DMS79 (cell line): ENCODE measurements around the gene SULT6B1.
"Not testable (repeated sequence)": the region's sequence is repeated elsewhere in the genome, so short reads cannot be mapped to it uniquely, and the experiment has no call there.

ENCODE experiments used
- DNase-seq: peaks from one replicate; lab custom pipeline; 2025; lab: John Stamatoyannopoulos, UW

The SULT6B1 gene

GRCh38 chr2:37195862-37196319 lies 7.4 kb upstream of the SULT6B1 start:
- DNase-seq, result not testable (repeated sequence)

DNA sequence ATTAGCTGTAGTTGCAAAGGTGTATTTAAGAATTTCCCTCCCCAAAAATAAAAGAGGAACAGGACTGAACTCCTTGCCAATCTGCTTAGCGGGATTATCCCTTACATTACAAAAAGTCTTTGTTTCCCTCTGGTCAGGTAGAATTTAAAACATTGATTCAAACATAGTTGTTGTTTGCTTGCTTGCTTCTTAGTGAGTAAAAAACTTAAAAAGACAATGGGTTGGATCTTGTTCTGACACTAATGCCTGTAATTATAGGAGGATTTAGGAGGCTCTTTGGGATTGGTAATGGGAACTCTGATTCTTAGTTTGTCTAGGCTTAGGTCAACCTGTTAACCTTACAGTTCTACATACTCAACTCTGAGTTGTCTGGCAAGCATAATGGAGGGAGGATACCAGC lies 4.1 kb upstream of the SULT6B1 start:
- DNase-seq, result no peak

- DNase-seq, result no peak
These were observed 3.3 kb upstream of the SULT6B1 start for GRCh38 chr2:37191747-37192146.

- DNase-seq, result no peak
These were observed 2.8 kb upstream of the SULT6B1 start for GRCh38 chr2:37191253-37191652.

DNA sequence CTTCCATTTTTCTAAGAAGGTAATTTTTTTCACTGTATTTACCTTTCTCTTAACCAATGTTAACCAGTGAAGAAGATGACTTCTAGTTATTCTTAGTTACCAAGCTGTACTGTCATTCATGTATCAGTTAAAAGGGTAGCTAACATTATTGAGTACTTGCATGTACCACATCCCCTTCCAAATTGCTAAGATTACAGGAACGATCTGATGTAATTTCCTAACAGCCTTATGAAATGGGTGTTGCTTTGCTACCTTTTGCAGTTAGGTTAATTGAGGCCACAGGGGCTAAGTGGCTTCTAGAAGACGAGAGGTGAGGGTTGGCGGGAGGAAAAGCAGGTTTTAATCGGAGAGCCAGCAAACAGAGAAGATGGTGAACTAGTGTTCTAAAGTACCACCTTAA lies 1.8 kb upstream of the SULT6B1 start:
- DNase-seq, result no peak

DNA sequence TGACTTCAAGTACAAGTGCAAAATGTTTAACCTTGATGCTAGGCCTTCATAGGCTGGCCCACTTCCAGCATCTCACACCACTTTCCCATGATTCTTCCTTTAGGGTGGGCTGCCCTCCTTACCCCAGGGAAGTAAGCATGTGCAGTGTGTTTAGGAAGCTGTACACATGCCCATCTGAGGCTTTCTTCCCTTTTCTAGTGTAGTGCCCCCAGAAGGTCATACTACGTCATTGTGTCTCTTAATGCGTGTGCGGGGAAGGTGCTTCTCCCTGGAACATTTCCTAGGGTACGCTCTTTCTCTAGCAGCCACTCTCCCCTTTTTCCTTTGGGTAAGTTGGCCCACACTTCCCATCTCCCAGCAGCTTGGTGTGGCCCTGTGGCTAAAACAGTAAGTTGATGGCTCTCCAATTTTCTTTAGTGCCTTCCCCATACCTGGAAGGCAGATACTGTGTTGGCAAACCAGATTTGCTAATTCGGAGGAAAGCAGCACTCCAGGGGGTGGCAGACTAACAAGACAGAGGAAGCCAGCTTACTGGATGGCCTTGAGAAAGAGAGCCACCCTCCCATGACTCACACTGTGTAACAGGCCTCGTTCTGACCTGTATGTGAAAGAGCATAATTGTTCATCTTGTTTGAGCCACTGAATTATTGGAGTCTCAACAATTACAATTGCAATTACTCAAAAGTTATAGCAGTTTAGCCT lies 1.1 kb upstream of the SULT6B1 start:
- no peak for DNase-seq

GRCh38 chr2:37181726-37182684 lies 6.5 kb downstream of the SULT6B1 start:
- no peak for DNase-seq

DNA sequence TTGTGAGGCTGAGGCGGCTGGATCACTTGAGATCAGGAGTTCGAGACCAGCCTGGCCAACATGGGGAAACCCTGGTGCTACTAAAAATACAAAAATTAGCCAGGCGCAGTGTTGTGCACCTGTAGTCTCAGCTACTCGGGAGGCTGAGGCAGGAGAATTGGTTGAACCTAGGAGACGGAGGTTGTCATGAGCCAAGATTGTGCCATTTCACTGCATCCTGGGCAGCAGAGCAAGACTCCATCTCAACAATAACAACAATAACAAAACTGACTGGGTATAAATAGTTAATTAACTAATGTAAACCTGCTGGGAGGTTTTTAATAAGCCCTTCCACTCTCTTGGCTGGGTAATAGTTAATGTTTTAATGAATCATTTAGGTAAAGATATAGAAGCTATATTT lies 7.8 kb downstream of the SULT6B1 start:
- DNase-seq, result no peak

DNA sequence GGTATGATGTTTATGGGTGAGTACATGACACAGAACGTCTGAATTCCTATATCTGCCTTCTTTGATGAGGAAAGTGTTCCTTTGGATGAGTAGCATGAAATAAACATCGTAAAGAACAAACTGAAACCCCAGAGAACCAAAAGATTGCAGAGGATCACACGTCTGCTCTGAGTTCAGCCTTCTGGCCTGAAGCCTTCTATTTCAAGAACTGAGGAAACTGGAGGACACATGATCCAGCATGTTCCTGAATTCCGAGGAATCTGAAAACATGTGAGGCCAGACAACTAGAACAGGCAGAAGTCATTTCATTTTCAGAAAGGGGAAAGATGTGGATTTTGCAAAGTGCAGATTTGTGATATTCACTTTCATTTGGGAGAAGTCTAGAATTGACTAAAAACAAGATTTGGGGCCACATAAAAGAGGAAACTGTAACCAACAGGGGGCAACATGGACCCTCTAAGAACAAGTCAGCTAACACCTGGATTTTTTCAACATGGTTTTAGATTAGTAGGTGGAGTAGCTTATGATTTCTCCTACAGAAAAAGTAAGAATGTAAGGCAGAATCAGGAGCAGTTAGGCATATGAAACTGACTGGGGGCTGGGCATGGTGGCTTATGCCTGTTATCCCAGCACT lies 8.3 kb downstream of the SULT6B1 start:
- DNase-seq, result no peak

DNA sequence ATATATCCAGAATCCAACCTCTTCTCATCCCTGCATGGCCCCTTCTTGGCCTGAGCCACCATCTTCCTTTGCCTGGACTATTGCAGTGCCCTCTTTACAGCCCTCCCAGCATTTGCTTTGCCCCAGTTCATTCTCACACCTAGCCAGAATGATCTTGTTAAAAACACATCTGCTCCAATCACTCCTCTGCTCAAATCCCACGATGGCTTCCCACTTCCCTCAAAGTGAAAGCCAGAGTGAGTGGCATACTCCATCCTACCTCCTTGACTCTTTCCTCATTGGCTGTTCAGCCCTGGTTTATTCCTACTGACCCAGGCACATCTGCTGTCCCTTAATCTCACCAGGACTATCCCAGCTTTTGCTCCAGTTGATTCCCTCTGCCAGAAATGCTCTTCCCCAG lies 14.7 kb downstream of the SULT6B1 start:
- DNase-seq, result no peak

GRCh38 chr2:37171624-37171950 lies 16.9 kb downstream of the SULT6B1 start:
- DNase-seq, result no peak

- DNase-seq, result no peak
These were observed 20.1 kb downstream of the SULT6B1 start for GRCh38 chr2:37168217-37168981.

DNA sequence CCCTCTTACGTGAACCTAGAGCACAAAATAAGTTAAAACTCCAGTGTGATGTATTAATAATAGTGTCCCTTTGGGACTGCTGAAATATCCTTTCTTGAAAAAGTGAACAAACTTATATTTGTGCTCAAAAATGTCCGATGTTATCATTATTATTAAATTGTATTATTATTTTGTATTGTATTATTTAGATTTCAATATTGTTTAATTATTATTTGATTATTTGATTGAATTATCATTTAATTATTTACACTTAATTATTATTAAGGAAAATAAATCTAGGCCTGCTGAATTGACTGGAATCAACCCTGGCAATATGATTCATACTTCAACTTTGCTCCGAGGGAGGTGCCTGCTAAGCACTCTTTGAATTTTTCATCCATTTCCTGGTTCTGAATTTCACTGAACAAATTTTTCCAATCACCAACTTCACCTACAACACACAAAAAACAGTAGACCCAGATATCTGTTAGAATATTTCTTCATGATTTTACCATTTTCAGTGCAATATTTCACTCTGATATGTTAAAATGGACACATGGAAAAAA lies 20.8 kb downstream of the SULT6B1 start:
- DNase-seq, result no peak

GRCh38 chr2:37164757-37165156 lies 23.7 kb downstream of the SULT6B1 start:
- DNase-seq, result no peak

DNA sequence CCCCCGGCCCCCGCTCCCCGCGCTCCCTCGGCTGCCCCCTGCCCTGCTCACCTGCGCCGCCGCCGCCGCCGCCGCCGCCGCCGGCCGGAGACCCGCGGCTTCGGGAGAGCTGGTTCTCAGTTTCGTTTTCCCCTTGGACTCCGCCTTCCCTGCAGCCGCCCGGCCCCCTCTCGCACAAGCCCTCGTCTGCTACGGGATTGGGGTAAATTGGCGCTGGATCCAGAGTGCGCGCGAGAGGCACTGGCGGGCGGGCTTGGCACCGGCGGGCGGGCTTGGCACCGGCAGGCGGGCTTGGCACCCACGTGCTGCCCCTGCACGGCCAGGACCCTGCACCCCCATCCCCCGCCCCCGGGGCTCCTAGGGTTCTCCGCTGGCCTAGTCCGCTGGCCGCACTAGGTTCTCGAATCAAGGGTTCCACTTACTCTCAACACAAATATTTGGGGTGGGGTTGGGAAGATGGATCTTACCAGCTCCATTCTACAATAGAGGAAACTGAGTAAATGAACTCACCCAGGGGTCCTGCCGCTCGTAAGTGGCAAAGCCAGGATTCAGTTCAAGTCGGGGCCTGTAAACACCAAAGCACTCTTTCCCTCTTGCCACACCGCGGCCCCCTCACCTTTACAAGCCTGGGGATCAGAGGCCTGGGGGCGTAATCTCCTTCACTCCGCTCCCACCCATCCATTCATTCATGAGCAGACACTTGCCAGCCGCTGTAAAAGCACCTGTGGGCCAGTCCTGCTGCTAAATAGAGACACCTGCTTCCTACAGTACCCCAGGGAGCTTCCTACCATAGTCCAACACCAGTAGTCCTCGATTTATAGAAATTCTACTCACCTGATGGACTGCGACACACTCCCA lies 31.4 kb downstream of the SULT6B1 start, which contains the start of gene EIF2AK2:
Gene EIF2AK2 (minus strand): TSS at position 124 of the 858 bp plus-strand sequence. CDS start 9,174 bp downstream, outside the sequence.
- peak; percentile 79 for DNase-seq

DNA sequence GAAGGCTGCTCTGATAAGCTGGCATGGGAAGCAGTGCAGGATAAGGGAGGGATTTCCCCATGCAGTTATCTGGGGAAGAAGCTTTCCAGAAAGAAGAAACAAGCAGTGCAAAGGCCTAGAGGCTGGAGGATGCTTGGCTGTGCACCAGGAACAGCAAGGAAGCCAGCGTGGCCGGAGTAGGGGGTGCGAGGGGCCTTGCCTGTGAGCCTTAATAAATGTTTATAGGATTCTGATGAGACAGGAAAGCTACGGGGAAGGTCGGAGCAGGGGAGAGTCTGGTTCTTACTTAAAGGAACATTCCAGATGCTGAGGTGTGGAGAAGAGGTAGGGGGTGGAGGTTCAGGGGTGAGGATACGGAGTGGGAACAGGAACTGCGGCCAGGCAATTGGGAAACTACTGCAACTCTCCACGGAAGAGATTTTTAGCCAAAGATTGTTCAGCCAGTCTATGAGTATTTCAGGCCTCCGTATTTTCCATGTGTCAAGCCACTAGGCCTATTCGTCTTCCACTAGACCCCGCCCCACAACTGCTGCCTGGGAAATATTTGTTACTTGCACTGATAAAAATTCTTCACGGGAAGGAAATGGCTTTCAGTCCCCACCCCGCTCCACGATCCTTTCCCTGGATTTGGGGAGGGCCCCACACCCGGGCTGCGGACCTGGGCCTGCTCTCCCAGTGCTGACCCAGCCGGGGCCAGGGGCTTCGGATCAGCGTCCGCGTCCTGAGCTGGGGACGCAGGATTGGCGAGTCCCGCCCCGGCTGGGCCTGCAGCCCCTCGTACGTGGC lies 32.2 kb downstream of the SULT6B1 start:
- no peak for DNase-seq

DNA sequence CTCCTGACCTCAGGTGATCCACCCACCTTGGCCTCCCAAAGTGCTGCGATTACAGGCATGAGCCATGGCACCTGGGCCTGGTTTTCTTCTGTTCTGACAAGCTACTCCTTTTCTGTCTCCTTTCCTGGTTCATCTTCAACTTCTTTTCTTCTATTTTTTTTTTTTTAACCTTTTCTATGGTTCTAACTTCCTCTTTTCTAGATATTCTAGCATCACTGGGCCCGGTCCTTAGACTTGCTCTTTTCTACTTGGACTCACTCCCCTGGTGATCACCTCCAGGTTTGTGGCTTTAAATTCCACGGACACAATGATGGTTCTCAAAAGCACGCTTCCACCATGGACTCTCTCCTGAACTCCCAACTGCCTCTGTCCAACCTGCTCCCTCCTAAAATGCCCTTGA lies 33.7 kb downstream of the SULT6B1 start:
- no peak for DNase-seq

DNA sequence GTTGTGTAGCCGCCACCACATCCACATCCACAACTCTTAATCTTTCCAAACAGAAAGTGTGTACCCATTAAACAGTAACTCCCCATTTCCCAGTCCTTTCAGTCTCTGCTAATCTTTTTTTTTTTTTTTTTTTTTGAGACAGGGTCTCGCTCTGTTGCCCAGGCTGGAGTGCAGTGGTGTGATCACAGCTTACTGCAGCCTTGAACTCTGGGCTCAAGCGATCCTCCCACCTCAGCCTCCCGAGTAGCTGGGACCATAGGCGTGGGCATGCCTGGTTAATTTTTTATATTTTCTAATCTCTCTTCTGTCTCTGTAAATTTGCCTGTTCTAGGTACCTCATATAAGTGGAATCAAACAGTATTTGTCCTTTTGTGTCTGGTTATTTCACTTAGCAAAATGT lies 35.2 kb downstream of the SULT6B1 start:
- no peak for DNase-seq

DNA sequence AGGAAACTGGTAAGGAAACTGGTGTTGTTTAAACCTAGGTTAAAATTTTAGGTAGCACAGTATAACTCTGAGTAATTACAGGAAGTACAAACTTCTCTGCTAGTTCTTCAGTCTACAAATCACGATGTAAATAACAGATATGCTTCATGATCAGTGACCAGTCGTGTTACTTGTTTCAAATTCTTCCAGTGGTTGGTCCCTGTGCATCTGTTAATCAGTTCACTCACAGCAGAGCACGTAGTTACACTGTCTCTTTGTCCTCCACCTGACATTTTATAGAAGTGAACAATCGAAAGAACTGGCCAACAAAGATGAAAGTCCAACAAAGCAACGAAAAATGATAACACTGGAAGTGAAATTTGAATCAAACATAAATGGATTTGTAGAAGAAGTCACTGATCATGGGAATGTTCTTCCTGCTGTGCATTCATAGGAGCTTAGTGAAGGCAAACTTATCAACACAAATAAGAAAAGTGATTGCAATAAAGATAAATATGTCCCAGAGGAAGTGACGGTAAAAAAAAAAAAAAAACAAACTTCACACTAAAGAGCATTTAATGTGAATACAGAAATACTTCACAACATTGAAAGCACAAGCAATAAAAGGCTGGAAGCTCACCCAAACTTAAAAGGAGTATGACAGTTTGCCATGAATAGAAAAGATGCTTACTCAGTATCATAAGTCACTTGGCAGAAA lies 38.7 kb downstream of the SULT6B1 start:
- no peak for DNase-seq
